ENCODE measurements around the gene BBS4. TPM values are rescaled to one million over a fixed set of nuclear protein-coding genes. Genes with fewer than 3 reads are reported as not detected.

The BBS4 gene
- polyA plus RNA-seq, 1 donor (not counting 4 experiments of a cell fraction or from before 2014, with no cell fraction given), result 16.5 TPM

DNA sequence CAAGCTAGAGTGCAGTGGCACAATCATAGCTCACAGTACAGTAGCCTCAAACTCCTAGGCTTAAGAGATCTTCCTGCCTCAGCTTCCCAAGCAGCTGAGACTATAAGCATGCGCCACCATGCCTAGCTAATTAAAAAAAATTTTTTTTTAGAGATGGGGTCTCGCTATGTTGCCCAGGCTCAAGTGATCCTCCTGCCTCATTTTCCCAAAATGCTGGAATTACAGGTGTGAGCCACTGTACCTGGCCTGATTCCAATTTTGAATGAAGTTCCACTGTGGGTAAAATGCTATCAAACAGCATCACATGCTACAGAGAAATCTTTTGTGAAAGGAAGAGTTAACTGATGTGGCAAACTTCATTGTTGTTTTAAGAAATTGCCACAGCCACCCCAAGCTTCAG, 80.0 kb downstream of the BBS4 start:
- FAIRE-seq, result no peak
- Histone ChIP-seq H3K9me3 (ENCODE audit: control insufficient read depth, low read depth, low read length) (peaks cover 1% of the 10 kb centered on the region), H2AFZ (ENCODE audit: control insufficient read depth, low read length) (no peak overlapping the region), H3K27me3 (ENCODE audit: control insufficient read depth, extremely low read depth, insufficient read depth, low read length) (no peaks in the 10 kb centered on the region), H3K4me1 (ENCODE audit: control insufficient read depth, extremely low read depth, insufficient read depth, low read length) (no peaks in the 10 kb centered on the region), H3K9ac (ENCODE audit: control insufficient read depth, extremely low read depth, insufficient read depth, low read length) (no peak overlapping the region), H3K4me2 (ENCODE audit: control insufficient read depth, extremely low read depth, insufficient read depth, low read depth, low read length) (no peak overlapping the region), H4K20me1 (ENCODE audit: control insufficient read depth, extremely low read depth, insufficient read depth, low read length) (no peaks in the 10 kb centered on the region), H3K27ac (ENCODE audit: control insufficient read depth, insufficient read depth, low read length) (no peak overlapping the region), H3K4me3 (ENCODE audit: control insufficient read depth in 2 of 3, extremely low read depth in 1 of 3, insufficient read depth in 2 of 3, low read depth in 1 of 3, low read length in 3 of 3) (no peak overlapping the region), H3K9me1 (ENCODE audit: control insufficient read depth, extremely low read depth, insufficient read depth, low read length) (no peaks in the 10 kb centered on the region), H3K79me2 (ENCODE audit: control insufficient read depth, insufficient read depth, low read length) (peaks cover 2% of the 10 kb centered on the region), H3K36me3 (ENCODE audit: control insufficient read depth in 2 of 2, extremely low read depth in 1 of 2, insufficient read depth in 2 of 2, low read length in 2 of 2) (peaks cover 10 to 15% of the 10 kb centered on the region in 2 experiments)
- dilution Hi-C loops (cut with MboI; ENCODE audit: extremely low pct_ligation_motif_present, low sequenced_read_pairs), result no loop called here
- DNase-seq (ENCODE audit: low read depth, low spot score), result no peak
- no peak for TF ChIP-seq EZH2 (IDR thresholded peaks at IDR 0.05; ENCODE audit: low read length)
- TF ChIP-seq, protein P1, sequence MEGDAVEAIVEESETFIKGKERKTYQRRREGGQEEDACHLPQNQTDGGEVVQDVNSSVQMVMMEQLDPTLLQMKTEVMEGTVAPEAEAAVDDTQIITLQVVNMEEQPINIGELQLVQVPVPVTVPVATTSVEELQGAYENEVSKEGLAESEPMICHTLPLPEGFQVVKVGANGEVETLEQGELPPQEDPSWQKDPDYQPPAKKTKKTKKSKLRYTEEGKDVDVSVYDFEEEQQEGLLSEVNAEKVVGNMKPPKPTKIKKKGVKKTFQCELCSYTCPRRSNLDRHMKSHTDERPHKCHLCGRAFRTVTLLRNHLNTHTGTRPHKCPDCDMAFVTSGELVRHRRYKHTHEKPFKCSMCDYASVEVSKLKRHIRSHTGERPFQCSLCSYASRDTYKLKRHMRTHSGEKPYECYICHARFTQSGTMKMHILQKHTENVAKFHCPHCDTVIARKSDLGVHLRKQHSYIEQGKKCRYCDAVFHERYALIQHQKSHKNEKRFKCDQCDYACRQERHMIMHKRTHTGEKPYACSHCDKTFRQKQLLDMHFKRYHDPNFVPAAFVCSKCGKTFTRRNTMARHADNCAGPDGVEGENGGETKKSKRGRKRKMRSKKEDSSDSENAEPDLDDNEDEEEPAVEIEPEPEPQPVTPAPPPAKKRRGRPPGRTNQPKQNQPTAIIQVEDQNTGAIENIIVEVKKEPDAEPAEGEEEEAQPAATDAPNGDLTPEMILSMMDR (optimal IDR thresholded peaks at IDR 0.05 in 1 of 3, IDR thresholded peaks at IDR 0.05 in 1 of 3, conservative IDR thresholded peaks at IDR 0.05 in 1 of 3; ENCODE audit: extremely low read depth in 1 of 3, insufficient read depth in 2 of 3, low read length in 3 of 3), result no peak

DNA sequence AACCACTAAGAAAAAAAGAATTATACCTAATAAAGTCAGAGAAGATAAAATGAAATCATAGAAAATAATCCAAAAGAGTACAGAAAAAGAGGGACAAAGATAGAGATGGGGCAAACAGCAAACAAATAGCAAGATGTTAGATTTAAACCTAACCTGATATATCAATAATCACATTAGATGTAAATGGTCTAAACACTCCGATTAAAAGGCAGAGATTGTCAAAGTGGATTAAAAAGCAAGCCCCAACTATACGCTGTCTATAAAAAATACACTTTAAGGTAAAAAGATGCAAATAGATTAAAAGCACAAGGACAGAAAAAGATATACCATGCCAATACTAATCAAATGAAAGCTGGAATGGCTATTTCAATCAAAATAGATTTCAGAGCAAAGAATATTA, 80.8 kb downstream of the BBS4 start:
- no peak overlapping the region for H3K4me2 ChIP-seq (ENCODE audit: control insufficient read depth, extremely low read depth, insufficient read depth, low read depth, low read length)
- DNase-seq (ENCODE audit: low read depth, low spot score) (no peak), FAIRE-seq (no peak)
- H3K36me3 ChIP-seq (ENCODE audit: control insufficient read depth in 2 of 2, extremely low read depth in 1 of 2, insufficient read depth in 2 of 2, low read length in 2 of 2), result peaks cover 10 to 15% of the 10 kb centered on the region in 2 experiments
- dilution Hi-C loops (cut with MboI; ENCODE audit: extremely low pct_ligation_motif_present, low sequenced_read_pairs), result no loop called here
- peaks cover 2% of the 10 kb centered on the region for H3K79me2 ChIP-seq (ENCODE audit: control insufficient read depth, insufficient read depth, low read length)
- no peak overlapping the region for H2AFZ ChIP-seq (ENCODE audit: control insufficient read depth, low read length)
- no peaks in the 10 kb centered on the region for H3K27me3 ChIP-seq (ENCODE audit: control insufficient read depth, extremely low read depth, insufficient read depth, low read length)
- H3K27ac ChIP-seq (ENCODE audit: control insufficient read depth, insufficient read depth, low read length), result no peak overlapping the region
- H3K9ac ChIP-seq (ENCODE audit: control insufficient read depth, extremely low read depth, insufficient read depth, low read length), result no peak overlapping the region
- H4K20me1 ChIP-seq (ENCODE audit: control insufficient read depth, extremely low read depth, insufficient read depth, low read length), result no peaks in the 10 kb centered on the region
- no peaks in the 10 kb centered on the region for H3K4me1 ChIP-seq (ENCODE audit: control insufficient read depth, extremely low read depth, insufficient read depth, low read length)
- H3K9me1 ChIP-seq (ENCODE audit: control insufficient read depth, extremely low read depth, insufficient read depth, low read length), result no peaks in the 10 kb centered on the region
- H3K4me3 ChIP-seq (ENCODE audit: control insufficient read depth in 2 of 3, extremely low read depth in 1 of 3, insufficient read depth in 2 of 3, low read depth in 1 of 3, low read length in 3 of 3), result no peak overlapping the region
- peaks cover 1% of the 10 kb centered on the region for H3K9me3 ChIP-seq (ENCODE audit: control insufficient read depth, low read depth, low read length)
- TF ChIP-seq EZH2 (IDR thresholded peaks at IDR 0.05; ENCODE audit: low read length), result no peak
- TF ChIP-seq, protein P1 (optimal IDR thresholded peaks at IDR 0.05 in 1 of 3, IDR thresholded peaks at IDR 0.05 in 1 of 3, conservative IDR thresholded peaks at IDR 0.05 in 1 of 3; ENCODE audit: extremely low read depth in 1 of 3, insufficient read depth in 2 of 3, low read length in 3 of 3), result no peak

All from keratinocyte (primary cell).